DOHH2 (cell line): ENCODE data around the gene HMGXB3.

Experiments
- H3F3A ChIP-seq: fragments of 200-600 bp; sonication (generic), shearing (Covaris generic); 2 replicates; pipeline ENCODE4 v1.6.0; 2016; ENCODE audit warnings: antibody characterized with exemption, mild to moderate bottlenecking; ENCODE audit not compliant: control insufficient read depth, insufficient read depth
- H3K27ac ChIP-seq: fragments of 200-600 bp; sonication (generic); 2 replicates; pipeline ENCODE4 v1.5.1; 2014; ENCODE audit warnings: low read depth, mild to moderate bottlenecking, low read length, moderate library complexity
- H3K27me3 ChIP-seq: fragments of 200-600 bp; sonication (generic); 2 replicates; pipeline ENCODE4 v1.6.1; 2014; ENCODE audit warnings: mild to moderate bottlenecking, low read length, mixed read lengths; ENCODE audit not compliant: control insufficient read depth
- H3K36me3 ChIP-seq: fragments of 200-600 bp; sonication (generic); 2 replicates; pipeline ENCODE4 v1.6.1; 2014; ENCODE audit warnings: mild to moderate bottlenecking, low read length, moderate library complexity, mixed read lengths; ENCODE audit not compliant: control insufficient read depth
- H3K4me1 ChIP-seq: fragments of 200-600 bp; sonication (generic); 2 replicates; pipeline ENCODE4 v1.6.1; 2014; ENCODE audit warnings: mild to moderate bottlenecking, low read length, mixed read lengths; ENCODE audit not compliant: control insufficient read depth
- H3K4me2 ChIP-seq: fragments of 200-600 bp; sonication (generic); 2 replicates; pipeline ENCODE4 v1.6.0; 2014; ENCODE audit warnings: mild to moderate bottlenecking, low read length, moderate library complexity
- H3K4me3 ChIP-seq: fragments of 200-600 bp; sonication (generic); 2 replicates; pipeline ENCODE4 v1.5.1; 2014; ENCODE audit warnings: mild to moderate bottlenecking, low read length, mixed read lengths
- H3K79me2 ChIP-seq: fragments of 200-600 bp; sonication (generic); 2 replicates; pipeline ENCODE4 v1.6.1; 2014; ENCODE audit warnings: mild to moderate bottlenecking, low read length, mixed read lengths; ENCODE audit not compliant: control insufficient read depth
- H3K9me2 ChIP-seq: fragments of 200-600 bp; sonication (generic); replicated peaks from 2 replicates; pipeline ENCODE4 v1.6.1; 2014; ENCODE audit warnings: mild to moderate bottlenecking, low read length, mixed read lengths; ENCODE audit not compliant: control insufficient read depth
- H3K9me3 ChIP-seq: fragments of 200-600 bp; sonication (generic); 2 replicates; pipeline ENCODE4 v1.6.1; 2014; ENCODE audit warnings: antibody characterized with exemption, low read length, mixed read lengths; ENCODE audit not compliant: control insufficient read depth, insufficient read depth
- H4K20me1 ChIP-seq: fragments of 200-600 bp; sonication (generic); 2 replicates; pipeline ENCODE4 v1.6.0; 2014; ENCODE audit warnings: low read depth, mild to moderate bottlenecking, antibody characterized with exemption, low read length, moderate library complexity; ENCODE audit not compliant: control insufficient read depth, insufficient read depth
- CTCF ChIP-seq: fragments of 200-600 bp; sonication (generic); IDR thresholded peaks from one replicate; pipeline ENCODE4 v1.5.1; 2014; ENCODE audit warnings: antibody characterized with exemption, mild to moderate bottlenecking, low read depth, low read length; ENCODE audit not compliant: poor library complexity, severe bottlenecking
- EZH2phosphoT487 ChIP-seq: fragments of 200-600 bp; sonication (generic); IDR thresholded peaks from 2 replicates; pipeline ENCODE4 v1.6.1; 2017; ENCODE audit warnings: borderline replicate concordance, mild to moderate bottlenecking, antibody characterized with exemption, low read length, moderate library complexity, mixed read lengths

Gene HMGXB3

GRCh38 chr5:150044329-150044681, 43.8 kb downstream of the HMGXB3 start:
- no peaks in the 10 kb centered on the region for H3K9me3 ChIP-seq
- no peak overlapping the region for H3K4me2 ChIP-seq
- no peaks in the 10 kb centered on the region for H3F3A ChIP-seq
- H3K27ac ChIP-seq, result no peak overlapping the region
- H3K4me3 ChIP-seq, result no peak overlapping the region
- H4K20me1 ChIP-seq, result peaks cover 3% of the 10 kb centered on the region; the same call in 1 of the 2 replicates
- no peaks in the 10 kb centered on the region for H3K79me2 ChIP-seq
- TF ChIP-seq CTCF (no peak), EZH2phosphoT487 (no peak)
- peaks cover 88% of the 10 kb centered on the region for H3K36me3 ChIP-seq
- H3K27me3 ChIP-seq, result no peaks in the 10 kb centered on the region
- no peaks in the 10 kb centered on the region for H3K9me2 ChIP-seq
- no peaks in the 10 kb centered on the region for H3K4me1 ChIP-seq

- Histone ChIP-seq H3K4me3 (no peak overlapping the region), H3K4me1 (no peaks in the 10 kb centered on the region), H4K20me1 (peaks cover 3% of the 10 kb centered on the region; the same call in 1 of the 2 replicates), H3K9me2 (no peaks in the 10 kb centered on the region), H3K79me2 (no peaks in the 10 kb centered on the region), H3K27me3 (no peaks in the 10 kb centered on the region), H3K36me3 (peaks cover 90% of the 10 kb centered on the region), H3K4me2 (no peak overlapping the region), H3K27ac (no peak overlapping the region), H3K9me3 (no peaks in the 10 kb centered on the region), H3F3A (no peaks in the 10 kb centered on the region)
- TF ChIP-seq CTCF (no peak), EZH2phosphoT487 (no peak)
Observed at GRCh38 chr5:150044712-150045111, 44.2 kb downstream of the HMGXB3 start.

GRCh38 chr5:150045549-150045948, 45.0 kb downstream of the HMGXB3 start:
- Histone ChIP-seq H3K36me3 (peaks cover 91% of the 10 kb centered on the region), H3K9me3 (no peaks in the 10 kb centered on the region), H3K9me2 (no peaks in the 10 kb centered on the region), H3K27me3 (no peaks in the 10 kb centered on the region), H3K79me2 (no peaks in the 10 kb centered on the region), H3K4me1 (no peaks in the 10 kb centered on the region), H3F3A (no peaks in the 10 kb centered on the region), H3K4me2 (no peak overlapping the region), H3K27ac (no peak overlapping the region), H3K4me3 (no peak overlapping the region), H4K20me1 (peaks cover 3% of the 10 kb centered on the region; the same call in 1 of the 2 replicates)
- TF ChIP-seq CTCF (no peak), EZH2phosphoT487 (no peak)
